ENCODE measurements around the gene WDR43. TPM values are rescaled to one million over a fixed set of nuclear protein-coding genes. Genes with fewer than 3 reads are reported as not detected.

The WDR43 gene
- total RNA-seq, 1 experiment from 2014 or later = 144 TPM

- no peak for DNase-seq (ENCODE audit: extremely low read depth, low read depth)
Measured at GRCh38 chr2:28990445-28990844, 96.0 kb downstream of the WDR43 start.

- no peak for DNase-seq (ENCODE audit: extremely low read depth, low read depth)
Measured at GRCh38 chr2:28991021-28991420, 96.6 kb downstream of the WDR43 start.

- no peak for DNase-seq (ENCODE audit: extremely low read depth, low read depth)
Measured at GRCh38 chr2:28991460-28991859, 97.0 kb downstream of the WDR43 start.

GRCh38 chr2:28993206-28993960 lies 98.9 kb downstream of the WDR43 start:
- DNase-seq (ENCODE audit: extremely low read depth, low read depth) = no peak

GRCh38 chr2:28994074-28994473 lies 99.6 kb downstream of the WDR43 start:
- DNase-seq (ENCODE audit: extremely low read depth, low read depth) = no peak

DNA sequence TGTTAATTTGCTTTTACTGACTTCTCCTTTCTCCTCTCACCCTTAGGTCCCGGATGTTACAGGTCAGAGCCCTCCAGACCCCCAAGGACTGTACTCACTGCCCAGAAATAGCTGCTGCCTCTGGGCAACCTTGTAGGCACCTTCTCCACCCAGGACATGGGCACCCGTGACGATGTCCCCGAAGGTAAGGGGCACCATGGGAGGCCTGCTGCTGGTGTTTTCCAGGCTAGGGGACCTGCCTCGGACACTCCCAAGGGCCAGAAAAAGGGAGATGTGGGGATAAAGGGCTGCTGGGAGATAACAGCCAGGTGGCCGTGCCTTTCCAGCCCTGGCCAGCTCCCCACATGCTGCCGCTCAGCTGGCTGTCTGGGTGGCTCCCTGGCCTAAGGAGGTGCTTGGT lies 100.2 kb downstream of the WDR43 start:
- DNase-seq (ENCODE audit: extremely low read depth, low read depth) = no peak

GRCh38 chr2:28995765-28996750 lies 101.6 kb downstream of the WDR43 start:
- DNase-seq (ENCODE audit: extremely low read depth, low read depth) = no peak

DNA sequence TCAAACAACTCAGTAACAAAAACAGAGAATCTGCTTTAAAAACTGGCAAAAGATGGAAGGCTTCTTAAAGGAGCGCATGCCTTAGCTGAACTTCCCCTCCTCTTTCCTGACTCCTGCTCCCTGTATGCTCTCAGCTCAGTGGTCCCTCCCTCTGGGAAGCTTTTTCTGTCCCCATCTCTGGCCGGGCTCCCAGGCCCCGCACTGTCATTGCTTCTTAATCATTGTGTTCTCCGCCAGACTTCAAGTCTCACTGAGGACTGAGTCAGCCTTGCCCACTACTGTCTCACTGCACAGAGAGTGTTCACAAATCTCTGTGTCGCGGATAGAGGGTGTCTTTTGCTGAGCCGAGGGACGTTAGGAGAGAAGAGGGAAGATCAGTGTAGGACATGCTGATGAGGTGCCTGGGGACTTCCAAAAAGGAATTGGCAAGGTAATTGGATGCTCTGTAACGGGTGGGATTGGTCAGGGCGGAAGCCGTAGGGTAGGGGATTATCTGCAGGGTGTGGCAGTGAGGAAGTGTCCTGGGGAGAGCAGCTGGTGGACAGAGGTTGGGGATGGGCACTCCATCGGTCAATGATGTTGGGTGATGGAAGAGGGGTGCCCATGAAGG lies 102.9 kb downstream of the WDR43 start:
- no peak for DNase-seq (ENCODE audit: extremely low read depth, low read depth)

Small RNAs within 50 kb of the gene (small RNA-seq; reads per million reads assigned to genes)
- gene RF00019 (0 reads per million in 2 experiments), gene SNORD53 (1.1 to 14.4 reads per million in 2 experiments), gene SNORD53B (886 to 2,640 reads per million in 2 experiments), gene SNORD92 (280 to 1,221 reads per million in 2 experiments)

Other genes with a start within 250 kb of the WDR43 start
- gene PPP1CB, start 142.8 kb upstream of the WDR43 start, total RNA-seq (2014; rRNA removed; shearing (Covaris generic)) = 136 and 165 TPM in 2 replicates
- 0.23 and 0.30 TPM in 2 replicates for gene SPDYA, start 83.8 kb upstream of the WDR43 start, total RNA-seq (2014; rRNA removed; shearing (Covaris generic))
- gene TRMT61B, start 24.4 kb upstream of the WDR43 start, total RNA-seq (2014; rRNA removed; shearing (Covaris generic)) = 22.4 and 29.4 TPM in 2 replicates
- not detected in 2 replicates for gene TOGARAM2, start 86.6 kb downstream of the WDR43 start, total RNA-seq (2014; rRNA removed; shearing (Covaris generic))
- gene PCARE, start 179.9 kb downstream of the WDR43 start, total RNA-seq (2014; rRNA removed; shearing (Covaris generic)) = not detected in 2 replicates
- gene CLIP4, start 220.7 kb downstream of the WDR43 start, total RNA-seq (2014; rRNA removed; shearing (Covaris generic)) = 75.4 and 78.5 TPM in 2 replicates